OCI-LY1 (cell line): ENCODE results near the gene AKT2.

Source experiments
- EZH2 ChIP-seq: fragments of 200-600 bp; sonication (generic), shearing (Covaris generic); IDR thresholded peaks from 2 replicates; pipeline ENCODE4 v1.8.0; 2017; ENCODE audit warnings: borderline replicate concordance, mixed run types, mild to moderate bottlenecking, antibody characterized with exemption, low read length, moderate library complexity, mixed read lengths
- TF ChIP-seq, protein P1 (sequence below): fragments of 200-600 bp; sonication (generic), shearing (Covaris generic); IDR thresholded peaks from 2 replicates; pipeline ENCODE4 v1.5.1; 2017; ENCODE audit warnings: mild to moderate bottlenecking, antibody characterized with exemption, low read length, moderate library complexity, mixed read lengths

- TF ChIP-seq, protein P1, sequence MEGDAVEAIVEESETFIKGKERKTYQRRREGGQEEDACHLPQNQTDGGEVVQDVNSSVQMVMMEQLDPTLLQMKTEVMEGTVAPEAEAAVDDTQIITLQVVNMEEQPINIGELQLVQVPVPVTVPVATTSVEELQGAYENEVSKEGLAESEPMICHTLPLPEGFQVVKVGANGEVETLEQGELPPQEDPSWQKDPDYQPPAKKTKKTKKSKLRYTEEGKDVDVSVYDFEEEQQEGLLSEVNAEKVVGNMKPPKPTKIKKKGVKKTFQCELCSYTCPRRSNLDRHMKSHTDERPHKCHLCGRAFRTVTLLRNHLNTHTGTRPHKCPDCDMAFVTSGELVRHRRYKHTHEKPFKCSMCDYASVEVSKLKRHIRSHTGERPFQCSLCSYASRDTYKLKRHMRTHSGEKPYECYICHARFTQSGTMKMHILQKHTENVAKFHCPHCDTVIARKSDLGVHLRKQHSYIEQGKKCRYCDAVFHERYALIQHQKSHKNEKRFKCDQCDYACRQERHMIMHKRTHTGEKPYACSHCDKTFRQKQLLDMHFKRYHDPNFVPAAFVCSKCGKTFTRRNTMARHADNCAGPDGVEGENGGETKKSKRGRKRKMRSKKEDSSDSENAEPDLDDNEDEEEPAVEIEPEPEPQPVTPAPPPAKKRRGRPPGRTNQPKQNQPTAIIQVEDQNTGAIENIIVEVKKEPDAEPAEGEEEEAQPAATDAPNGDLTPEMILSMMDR: no peak
- no peak for TF ChIP-seq EZH2
These were observed 49.2 kb downstream of the AKT2 start for GRCh38 chr19:40236026-40236355.
